ENCODE measurements around the gene IRX4. TPM values are rescaled to one million over a fixed set of nuclear protein-coding genes. Genes with fewer than 3 reads are reported as not detected.

Gene IRX4
- total RNA-seq = not detected in 2 replicates

DNA sequence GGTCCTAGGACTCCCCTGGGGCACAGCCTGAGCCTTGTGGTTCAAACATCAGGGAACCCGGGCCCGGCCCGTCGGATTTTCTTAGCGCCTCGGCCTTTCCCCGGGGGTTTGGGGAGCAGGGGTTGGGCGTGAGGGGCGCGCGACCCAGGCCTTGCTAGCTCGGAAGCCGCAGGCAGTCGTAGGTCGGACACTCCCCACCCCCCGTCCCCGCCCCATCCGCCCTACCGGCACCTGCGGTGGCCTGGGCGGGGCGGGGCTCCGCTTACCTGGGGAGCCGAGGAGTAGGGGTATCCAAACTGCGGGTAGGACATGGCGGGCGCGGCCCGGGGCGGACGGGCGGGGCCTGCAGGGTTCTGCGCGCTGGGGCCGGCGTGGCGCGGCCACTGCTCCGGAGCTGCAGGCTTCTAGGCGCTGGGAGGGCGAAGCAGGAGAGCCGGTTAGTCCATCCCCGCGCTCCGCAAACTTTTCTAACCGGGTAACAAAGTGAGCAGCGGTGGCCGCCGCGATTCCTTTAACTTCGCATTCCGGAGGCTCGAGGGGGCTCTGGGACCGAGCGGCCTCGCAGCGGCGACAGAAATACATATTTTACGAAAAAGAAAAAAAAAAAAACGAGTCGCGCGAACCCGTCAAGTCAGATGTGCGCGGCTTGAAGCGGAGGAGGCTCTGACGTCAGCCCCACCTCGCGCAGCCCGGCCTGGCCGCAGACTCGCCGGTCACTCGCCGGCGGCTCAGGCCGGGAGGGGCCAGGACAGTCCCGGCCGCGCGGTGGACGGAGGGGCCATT, at the start of gene IRX4:
Gene IRX4 (minus strand): TSS at position 589 of the 783 bp plus-strand sequence. CDS start 278 bp downstream, at position 311.
- intact Hi-C loops (cut with micrococcal nuclease) = loop anchor here (5.0 to 10.0 kb wide), 2 partner anchors 875 to 1722 kb away; no protein-coding TSS in a partner anchor

DNA sequence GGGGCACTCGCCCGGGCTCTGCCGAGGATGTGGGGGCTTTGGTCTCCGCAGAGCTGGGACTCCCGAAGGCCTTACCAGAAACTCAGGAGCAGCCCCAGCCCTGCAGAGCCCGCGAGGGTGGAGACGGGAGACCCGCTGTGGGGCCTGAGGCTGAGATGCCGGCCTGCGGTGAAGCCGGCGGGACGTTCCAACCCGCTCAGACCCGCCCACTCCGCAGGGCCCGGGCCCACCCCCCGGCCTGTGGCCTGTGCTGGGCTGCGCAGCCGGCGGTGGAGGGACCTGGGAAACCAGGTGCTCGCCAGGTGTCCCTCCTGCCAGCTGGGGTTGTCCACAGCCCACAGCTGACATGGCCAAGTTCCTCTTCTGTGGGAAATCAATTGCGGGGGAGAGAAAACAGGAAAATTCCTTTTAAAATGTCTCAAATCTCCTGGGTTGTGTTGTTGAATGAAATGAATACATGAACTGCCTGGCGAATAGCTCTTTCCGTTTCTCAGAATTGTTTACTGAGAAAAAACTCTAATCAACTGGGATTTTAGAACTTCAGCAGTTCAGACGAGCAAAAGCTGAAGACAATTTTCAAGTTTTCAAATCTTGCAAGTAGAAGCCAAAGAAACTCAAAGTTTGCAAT, 49.0 kb upstream of the IRX4 start:
- intact Hi-C loops (cut with micrococcal nuclease) = no loop called here

DNA sequence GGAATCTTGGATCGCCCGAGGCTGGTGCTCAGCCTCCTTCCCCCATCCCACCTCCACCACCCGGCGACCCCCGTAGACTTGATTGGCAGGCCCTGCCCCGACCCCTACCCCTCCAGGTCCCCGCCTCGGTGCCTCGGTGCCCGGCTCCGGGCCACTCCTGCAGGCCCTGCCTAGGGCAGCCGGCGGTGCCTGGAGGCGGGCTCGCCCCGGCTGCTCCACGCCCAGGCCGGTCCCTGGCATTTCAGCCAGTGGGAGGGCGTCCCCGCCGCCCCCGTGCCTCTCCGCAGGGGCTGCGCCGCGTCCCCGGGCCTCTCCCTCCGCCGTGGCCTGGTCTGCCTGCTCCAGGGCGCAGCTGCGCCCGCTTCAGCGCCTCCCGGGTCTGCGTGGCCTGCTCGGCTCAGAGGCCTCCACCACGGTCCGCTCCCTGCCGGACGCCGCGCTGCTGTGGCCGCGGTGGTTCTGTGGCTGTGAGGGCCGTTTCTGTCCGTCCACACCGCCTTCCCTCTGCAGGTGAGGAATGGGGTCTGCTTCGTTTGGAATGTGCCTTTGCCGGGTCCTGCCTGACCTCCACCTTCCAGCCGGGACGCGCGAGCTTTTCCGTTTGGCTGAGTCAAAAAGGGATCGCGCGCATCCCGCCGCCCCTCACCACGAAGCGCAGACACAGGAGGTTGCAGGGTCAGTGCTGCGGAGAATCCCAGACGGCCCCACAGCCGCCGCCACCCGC, 48.3 kb upstream of the IRX4 start:
- intact Hi-C loops (cut with micrococcal nuclease) = no loop called here

DNA sequence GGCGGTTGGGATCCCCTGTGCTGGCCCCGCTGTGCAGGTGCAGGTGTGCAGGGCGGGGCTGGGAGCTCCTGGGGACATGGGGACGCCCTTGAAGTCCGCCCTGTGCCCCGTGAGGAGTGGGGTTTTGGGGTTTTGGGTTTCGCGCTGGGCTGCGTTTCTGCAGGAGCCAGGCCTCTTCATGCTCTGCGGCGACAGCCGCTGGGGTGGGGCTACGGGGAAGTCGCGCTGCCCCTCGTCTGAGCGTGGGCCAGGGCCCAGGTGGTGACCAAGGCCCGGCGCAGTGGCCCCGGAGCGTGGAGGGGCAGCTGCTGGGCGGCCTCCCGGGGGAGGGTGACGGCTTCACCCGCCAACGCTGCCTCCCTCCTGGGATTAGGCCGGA, 47.8 kb upstream of the IRX4 start:
- intact Hi-C loops (cut with micrococcal nuclease) = no loop called here

DNA sequence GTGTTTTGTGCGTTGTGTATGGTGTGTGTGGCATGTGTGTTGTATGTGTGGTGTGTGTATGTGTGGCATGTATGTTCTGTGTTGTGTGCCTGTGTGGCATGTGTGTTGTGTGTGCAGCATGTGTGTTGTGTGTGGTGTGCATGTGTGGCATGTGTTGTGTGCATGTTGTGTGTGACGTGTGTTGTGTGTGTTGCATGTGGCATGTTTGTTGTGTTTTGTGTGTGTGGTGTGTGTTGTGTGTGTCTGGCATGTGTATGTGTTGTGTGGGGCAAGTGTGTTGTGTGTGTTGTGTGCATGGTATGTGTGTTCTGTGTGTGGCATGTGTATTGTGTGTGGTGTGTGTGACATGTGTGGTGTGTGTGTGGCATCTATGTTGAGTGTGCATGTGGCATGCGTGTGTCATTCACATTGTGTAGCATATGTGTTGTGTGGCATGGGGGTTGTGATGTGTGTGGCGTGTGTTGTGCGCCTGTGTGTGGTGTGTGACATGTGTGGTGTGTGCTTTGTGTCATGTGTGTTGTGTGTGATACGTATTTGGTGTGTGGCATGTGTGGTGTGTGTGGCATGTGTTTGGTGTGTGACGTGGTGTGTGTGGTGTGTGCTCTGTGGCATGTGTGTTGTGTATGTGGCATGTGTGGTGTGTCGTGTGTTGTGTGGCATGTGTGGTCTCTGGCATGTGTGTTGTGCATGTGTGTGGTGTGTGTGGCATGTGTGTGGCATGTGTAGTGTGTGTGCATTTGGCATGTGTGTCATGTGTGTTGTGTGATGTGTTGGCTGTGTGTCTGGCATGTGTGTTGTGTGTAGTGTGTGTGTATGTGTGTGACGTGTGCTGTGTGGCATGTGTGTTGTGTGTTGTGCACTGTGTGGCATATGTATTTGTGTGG, 46.6 kb upstream of the IRX4 start:
- intact Hi-C loops (cut with micrococcal nuclease) = no loop called here

DNA sequence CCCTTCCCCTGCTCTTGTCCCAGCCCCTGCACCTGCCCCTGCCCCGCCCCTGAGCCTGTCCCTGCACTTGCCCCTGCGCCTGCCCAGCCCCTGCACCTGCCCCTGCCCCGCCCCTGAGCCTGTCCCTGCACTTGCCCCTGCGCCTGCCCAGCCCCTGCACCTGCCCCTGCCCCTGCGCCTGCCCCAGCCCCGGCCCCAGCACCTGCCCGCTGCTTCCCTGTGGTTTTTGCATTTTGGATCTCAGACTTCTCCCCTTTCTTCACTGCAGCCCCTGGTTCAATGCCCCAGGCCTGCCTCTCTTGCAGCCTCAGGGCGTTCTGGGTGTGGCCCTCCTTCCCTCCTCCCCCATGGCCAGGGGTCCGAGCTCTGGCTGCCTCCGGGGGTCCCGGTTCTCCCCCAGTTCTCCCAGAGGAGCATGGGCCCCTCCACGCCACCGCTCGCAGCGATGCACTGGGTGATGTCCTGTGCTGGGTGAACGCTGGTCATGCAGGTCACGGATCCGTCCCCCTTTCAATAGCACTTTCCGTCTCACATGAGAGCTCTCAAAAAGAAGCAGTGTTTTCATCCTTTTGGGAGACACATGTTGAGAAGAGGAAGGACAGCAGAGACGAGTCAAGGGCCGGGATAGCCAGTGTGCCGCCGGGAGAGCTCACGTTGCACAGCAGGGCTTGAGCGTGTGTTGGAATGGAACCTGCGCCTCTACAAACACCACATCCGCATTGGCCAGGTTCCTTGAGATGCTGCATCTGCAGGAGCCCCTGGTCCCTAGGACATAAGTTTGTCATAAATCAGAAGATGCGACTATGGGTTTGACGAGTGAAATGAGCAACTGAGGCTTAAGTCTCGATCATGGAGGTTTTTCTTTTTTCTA, 44.0 kb upstream of the IRX4 start:
- intact Hi-C loops (cut with micrococcal nuclease) = no loop called here

DNA sequence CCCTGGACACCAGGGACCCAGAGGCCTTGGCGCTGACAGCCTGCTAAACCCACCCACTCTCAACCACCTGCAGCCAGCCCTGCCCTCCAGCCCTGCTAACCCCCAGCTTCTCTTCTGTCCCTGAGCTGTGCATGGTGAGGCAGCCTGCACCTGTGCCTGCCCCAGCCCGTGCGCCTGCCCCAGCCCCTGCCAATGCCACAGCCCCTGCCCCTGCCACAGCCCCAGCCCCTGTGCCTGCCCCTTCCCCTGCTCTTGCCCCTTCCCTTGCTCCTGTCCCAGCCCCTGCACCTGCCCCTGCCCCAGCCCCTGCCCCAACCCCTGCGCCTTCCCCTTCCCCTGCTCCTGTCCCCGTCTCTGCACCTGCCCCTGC, 43.3 kb upstream of the IRX4 start:
- intact Hi-C loops (cut with micrococcal nuclease) = no loop called here

DNA sequence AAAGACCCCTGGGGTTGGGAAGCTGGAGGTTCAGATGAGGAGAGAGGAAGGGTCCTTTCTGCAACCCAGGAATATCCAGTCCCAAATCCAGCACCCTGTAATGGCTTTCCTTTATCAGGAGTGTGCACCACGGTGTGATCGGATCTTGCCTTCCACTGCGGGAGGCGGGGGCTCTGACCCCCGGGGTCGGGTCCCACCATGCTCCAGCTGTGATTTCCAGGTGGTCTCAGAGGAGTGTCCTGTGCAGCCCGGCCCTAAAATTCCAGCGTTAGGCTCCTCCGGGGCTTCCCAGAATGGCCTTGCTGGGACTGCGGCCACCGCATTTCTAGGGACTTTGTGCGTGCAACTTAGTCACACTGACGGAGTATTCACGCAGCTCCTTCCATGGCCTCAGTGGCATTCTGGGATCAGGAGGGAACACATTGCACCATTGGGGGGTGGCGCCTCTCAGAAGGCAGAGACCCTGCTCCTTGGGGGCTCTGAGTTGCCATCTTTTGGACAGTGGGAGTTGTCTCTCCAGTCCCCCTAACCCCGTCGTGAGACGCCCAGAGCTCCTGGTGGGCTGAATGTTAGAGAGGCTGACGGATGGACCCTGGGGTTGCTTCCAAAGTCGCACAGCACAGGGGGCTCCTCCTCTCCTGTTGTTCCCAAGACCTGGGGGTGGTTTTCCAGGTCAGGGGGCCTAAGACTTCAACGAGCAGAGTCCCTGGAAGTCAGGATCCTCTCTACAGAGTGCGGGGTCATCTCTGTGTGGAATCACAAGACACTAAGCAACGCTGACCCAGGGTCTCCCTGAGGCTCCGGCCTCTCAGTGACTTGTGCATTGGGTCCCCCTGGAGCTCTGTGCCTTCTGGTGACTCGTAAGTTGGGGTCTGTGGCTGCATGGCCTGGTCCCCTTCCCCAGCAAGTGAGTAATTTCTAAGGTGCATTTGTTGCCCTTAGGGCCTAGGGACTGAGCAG, 42.7 kb upstream of the IRX4 start:
- intact Hi-C loops (cut with micrococcal nuclease) = no loop called here

DNA sequence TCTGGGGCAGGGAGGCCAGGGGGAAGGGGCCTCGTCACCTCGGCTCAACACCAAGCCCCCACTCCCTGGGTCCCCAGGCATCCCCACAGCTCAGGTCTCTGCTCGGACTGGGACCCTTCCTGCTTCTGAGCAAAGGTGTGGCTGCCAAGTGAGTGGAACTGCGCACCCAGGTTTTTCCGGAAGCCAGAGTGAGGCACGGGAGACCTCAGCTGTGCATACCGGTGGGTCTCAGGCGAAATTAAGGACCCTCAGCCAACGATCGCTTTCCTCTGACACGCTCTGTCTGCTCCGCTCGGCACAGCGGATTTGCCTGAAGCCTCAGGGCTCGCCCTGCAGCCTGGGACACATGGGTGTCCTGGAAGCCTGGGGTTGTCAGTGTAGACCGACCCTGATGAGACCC, 41.0 kb upstream of the IRX4 start:
- intact Hi-C loops (cut with micrococcal nuclease) = no loop called here

DNA sequence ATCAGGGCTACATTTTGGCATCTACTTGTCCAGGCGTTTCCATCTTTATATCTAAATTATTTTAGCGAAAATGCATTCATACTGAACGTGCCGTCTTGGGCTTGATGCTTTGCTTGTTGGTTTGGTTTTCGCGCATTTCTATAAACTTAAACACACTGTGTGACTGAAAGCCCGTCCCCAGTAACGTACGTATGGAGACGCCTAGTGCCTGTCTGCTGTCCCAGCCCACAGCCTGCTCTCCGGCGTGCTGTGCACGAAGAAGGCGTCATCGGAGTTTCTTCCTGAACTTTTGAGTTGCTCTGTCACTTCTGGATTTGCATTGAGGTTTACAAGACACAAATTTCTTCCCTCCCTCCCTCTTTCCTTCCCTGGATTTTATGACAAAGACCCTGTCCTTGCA, 40.6 kb upstream of the IRX4 start:
- intact Hi-C loops (cut with micrococcal nuclease) = no loop called here

DNA sequence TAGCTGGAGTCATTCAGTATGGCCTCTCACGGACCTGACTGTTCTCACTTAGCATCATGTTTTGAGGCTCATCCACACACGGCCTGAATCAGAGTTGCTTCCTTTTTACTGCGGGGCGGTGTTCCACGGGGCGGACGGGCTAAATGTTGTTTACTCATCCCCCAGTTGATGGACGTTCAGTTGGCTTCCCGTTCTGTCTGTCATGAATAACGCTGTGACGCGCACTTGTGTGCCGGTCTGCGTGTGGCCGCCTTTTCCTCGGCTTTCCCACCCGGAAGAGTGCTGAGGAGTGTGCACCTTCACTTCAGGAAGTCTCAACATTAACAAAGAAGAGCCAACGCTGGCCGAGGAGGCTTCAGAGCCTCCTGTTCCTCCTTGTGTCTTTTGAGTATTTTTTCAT, 39.0 kb upstream of the IRX4 start:
- intact Hi-C loops (cut with micrococcal nuclease) = no loop called here

DNA sequence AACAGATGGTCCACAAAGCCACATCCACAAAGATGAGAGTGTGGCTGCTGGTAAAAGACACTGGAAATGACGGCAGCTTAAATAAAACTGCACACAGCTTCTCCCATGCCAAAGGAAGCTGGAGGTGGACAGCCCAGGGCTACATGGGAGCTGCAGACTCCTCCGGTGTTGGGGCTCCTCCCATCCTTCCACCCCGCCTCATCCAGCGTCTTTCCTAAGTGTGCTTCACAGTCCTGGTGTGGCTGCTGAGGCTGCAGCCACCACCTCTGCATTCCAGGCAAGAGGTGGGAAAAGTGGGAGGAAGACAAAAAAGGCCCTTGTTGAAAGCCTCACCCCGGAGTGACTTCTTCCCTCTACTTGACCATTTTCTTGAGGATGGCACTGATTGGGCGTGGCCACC, 37.0 kb upstream of the IRX4 start:
- intact Hi-C loops (cut with micrococcal nuclease) = no loop called here

DNA sequence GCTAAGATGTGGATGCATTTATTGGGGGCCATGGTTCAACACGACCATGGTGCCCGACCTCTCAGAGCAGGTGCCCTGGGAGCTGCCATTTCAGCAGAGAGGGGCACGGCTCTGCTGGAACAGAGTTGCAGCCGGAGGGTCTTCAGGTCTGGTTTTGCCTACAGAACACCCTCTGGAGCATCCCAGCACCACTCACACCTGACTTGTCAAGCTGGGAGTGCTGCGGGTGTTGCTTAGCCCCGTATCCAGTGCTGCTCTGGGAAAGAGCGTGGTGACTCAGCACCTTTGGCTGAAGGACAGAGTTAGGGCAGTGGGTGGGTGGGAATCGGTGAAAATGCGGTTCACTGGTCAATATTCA, 36.5 kb upstream of the IRX4 start:
- intact Hi-C loops (cut with micrococcal nuclease) = no loop called here

DNA sequence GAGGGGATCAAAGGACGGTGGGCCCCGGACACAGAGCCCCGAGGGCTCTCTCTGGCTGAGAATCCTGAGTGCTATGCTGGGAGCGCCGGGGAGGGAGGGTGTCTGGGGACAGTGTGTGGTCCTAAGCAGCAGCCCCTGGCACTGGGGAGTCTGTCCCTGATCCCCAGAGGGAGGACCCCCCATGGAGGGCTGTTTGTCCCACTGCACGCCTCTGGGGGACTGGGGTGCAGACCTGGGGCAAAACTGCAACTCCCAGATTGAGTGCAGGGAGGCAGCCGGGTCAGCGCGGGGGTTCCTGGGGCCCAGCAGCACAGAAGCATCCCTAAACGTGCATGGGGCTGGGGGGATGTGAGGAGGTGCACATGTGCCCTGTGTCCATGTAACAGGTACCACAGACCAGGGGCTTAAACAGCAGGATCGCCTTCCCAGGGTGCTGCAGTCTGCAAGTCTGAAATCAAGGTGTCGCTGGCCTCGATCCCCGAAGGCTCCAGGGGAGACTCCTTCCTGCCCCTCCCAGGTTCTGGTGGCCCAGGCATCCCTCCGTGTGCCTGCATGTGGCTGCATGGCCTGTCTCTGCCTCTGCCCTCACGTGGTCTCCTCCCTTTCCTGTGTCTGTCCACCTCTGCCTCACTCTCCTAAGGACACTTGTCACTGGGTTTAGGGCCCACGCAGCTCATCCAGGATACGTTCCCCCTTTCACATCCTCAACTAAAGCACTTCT, 35.9 kb upstream of the IRX4 start:
- intact Hi-C loops (cut with micrococcal nuclease) = no loop called here

DNA sequence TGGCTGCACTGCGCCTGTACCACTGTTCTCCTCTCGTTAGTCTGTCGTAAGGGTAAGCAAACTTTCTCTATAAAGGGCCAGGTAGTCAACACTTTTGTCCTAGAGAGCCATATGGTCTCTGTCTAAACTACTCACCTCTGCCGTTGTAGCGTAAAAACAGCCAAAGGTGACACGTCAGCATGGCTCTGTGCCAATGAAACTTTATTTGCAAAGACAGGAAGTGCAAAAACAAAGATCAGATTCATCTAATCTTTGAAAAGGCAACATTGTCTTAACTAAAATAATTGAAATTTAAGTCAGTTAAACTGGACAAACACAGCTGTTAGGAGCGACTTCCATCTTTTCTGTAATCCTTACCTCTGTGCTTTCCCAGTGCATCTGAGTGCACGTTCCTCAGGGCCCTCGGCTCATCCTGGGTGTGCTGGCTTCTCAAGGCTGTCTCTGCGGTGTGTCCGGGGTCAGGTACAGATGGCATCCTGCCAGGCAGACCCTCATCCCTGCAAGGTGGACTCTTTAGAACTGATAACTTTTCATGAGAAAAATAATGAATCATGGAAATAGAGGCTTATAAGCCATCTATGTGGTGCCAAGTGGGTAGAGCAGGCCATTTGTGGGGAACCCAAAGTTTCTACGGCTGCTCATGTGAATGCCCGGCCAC, 35.2 kb upstream of the IRX4 start:
- intact Hi-C loops (cut with micrococcal nuclease) = no loop called here

DNA sequence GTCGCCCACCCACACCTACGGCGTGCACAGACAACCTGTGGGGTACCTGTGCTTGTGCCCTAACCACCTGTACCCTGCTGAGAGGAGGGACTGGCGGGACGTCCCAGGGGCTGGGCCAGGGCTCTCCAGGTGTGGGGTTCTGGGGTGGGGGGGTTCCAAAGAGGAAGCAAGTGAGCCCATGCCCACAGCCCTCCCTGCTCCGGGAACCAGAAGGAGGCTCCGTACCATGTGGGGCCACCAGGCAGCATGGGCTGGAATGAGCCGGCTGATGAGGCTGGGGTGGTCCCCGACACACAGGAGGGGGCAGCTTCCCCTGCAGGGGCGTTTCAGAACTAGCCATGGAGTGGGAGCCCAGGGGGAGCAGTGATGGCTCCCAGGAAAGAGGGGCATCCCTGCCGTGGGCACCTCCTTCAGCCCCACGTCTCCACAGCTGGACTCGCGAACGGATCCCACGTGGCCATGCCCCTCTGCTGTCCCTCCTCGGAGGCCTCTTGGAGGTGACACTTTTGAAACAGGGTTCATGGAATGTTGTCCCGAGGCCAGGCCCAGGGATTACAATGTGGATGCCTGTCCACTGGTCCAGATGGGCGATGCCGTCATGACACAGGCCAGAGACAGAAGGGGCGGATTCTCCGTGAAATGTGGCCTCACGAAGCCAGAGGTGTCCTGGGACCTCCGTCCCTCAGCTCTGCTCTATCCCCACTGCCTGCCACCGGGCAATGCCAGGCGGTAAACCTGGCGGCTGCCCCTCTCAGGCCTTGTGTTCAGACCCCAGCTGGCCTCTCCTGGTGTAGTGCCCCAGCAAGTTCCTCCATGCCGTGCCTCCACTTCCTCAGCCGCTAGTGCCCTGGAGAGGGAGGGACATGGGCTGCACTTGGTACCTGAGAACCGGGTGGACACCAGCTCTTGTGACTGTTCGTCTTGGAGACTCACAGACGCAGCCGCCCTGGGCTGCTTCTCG, 33.6 kb upstream of the IRX4 start:
- intact Hi-C loops (cut with micrococcal nuclease) = no loop called here

DNA sequence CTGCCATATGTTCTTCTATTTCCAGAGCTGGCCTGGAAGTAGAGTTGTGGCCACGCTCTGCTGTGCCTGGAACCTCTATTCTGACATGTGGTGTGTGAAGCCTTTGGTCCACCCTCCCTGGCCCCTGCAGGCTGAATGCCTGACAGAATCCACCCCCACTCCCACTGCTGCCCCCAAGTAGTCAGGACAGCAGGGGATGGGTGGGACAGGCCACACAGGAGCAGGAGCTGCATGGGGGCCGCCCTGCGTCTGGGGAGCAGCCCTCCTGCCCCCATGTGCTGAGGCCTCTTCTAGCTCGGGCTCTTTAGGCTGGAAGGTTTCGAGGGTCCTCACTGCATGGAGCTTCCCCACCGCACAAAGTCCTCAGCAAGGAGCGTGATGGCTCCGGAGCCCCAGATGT, 32.6 kb upstream of the IRX4 start:
- intact Hi-C loops (cut with micrococcal nuclease) = no loop called here
